CD4-positive, alpha-beta T cell treated with Interleukin-17A for 1 hour (primary cell): ENCODE data around the gene RET.

Experiments
- DNase-seq: peaks from one replicate; pipeline ENCODE4 v3.0.0-alpha.2; 2020

Gene RET

GRCh38 chr10:43044961-43045621 is 31.8 kb upstream of the RET start:
- DNase-seq = no peak

DNA sequence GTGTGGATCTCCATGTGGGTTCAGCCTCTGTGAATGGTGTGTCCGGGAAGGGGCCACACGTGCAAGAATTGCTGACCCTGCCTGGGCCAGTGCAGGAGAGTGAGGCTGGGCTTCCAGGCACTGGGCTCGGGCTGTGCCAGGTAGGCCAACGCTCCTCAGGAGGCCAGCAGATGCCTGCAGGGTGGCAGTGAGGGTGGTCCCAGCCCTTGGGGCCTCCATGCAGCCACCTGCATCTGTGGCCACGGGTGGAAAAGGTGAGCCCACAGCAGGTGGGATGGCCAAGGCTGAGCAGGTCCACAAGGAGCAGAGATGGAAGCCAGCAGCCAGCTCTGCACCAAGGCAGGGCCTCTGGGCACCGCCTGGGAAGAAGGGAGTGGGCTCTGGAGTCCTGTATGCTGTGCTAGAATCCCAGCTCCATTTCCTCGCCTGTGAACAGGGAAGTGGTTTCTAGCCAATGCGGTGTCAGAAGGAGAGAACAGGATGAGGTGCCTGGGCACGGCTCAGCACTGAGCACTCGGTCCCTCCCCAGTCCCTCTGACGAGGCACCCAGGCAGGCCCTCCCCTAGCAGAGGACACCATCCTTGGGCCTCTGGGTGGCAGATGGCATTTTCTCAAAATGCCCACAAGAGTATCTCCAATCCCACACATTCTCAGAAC is 31.1 kb upstream of the RET start:
- no peak for DNase-seq

GRCh38 chr10:43046288-43046991 is 30.4 kb upstream of the RET start:
- DNase-seq = no peak

DNA sequence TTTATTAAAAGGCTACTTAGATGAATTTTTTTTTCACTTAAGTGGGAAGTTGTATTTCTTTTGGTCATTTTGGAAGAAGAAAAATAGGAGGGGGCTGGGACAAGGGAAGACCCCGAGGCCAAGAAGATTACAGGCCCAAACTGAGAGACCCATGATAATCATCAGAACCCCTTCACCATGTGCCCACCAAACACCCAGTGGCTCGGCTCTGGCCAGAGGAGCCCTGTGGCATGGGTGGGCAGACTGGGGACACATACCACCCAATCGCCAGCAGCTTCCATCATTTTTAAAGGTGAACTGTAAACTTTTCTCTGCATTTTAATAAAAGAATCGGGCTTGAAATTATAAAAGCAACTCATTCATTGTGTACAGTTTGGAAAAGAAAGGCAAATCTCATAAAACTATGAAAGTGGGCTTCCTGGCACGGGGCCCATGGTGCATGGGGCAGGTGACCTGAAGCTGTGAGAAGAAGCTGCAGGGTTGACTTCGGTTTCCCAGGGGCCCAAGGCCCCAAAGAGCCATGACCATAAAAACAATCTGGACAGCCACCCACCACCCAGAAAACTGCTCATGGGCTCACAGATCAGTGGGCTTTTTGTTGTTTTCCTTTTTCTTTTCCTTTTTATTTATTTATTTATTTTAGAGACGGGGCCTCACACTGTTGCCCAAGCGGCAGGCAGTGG is 29.4 kb upstream of the RET start:
- DNase-seq = no peak

DNA sequence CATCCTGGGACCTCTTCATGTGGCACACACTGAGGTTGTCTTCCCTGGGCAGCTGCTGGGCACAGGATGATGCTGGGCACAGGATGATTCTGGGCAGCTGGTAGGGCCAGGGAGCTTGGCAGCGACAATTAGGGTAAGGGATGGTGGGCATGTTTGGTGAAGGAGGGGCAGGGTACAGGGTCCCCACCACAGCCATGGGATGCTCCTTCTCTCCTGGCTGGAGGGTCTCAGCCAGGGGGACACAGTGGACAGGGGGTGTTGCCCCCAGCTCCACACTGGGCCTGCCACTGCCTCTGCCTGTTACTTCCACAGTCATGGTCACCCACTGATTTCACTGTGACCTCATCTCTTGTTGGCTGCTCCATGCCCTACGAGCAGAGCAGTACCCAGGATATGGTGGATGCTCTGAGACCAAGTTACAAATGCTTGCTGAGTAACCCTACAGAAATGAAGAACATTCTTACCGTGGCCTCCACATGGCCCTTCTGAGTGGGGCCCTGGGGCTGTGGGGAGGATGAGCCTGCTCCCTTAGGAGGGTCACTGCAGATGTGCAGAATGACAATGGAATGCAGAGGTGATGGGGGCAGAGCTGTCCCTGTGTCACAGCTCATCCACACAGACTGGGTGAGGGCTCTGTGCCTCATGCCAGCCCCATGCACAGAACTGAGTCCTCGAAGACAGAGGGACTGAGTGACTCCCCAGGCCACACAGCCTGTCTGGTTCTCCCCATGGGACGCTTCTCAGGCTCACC is 28.4 kb upstream of the RET start:
- DNase-seq = no peak

GRCh38 chr10:43049081-43049551 is 27.8 kb upstream of the RET start:
- no peak for DNase-seq

GRCh38 chr10:43050011-43050410 is 26.9 kb upstream of the RET start:
- no peak for DNase-seq

DNA sequence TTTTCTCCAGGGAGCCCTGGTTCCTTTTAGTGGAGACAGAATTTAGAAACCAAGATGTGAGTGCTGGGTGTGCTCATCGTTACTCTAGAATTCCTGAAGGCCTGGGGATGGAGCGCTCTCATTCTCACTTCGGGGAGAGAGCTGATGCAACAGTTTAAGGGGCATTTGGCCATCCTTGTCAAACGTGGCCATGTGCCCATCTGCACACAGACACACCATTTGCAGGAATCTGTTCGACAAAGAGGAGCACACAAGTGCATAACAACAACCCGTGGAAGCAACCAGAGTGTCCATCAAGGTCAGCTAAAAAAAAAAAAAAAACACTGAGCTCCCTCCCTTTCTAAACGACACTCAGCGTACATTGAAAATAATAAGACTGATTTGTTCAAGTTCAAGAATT is 23.0 kb upstream of the RET start:
- no peak for DNase-seq

DNA sequence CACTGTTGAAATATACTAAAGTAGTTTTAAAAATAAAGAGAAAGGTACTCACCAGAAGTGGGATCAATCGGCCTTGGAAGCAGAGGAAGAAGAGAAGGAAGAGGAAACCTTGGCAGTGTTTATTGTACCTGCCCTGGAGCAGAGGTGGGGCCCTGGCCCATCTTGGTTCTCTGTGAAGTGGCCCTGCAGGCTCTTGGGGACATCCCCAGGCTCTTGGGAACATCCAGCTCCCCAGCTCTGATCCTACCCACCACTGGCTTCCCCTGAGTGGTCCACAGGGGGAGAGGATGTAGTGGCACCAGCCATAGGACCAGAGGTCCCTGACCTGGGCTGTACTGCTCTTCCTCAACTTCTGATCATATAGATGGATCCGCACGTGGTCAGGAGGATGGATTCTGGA is 22.3 kb upstream of the RET start:
- no peak for DNase-seq

DNA sequence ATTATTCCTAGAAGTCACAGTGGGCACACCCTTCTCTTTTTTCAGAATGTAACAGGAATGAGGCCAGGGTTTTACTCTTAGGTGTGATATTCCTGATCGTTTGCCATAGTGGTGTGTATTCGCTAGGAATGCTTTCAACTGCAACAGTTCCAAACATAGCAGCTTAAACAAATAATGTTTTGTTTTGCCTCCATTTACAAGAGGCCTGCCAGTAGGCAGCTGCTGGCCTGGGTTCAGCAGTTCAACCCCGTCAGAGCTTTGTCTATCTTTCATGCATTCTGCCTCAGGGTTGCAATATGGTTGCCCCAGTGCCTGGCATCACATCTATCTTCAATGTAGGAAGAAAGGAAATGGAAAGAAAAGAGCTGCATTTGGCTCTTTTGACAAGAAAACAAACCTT is 21.7 kb upstream of the RET start:
- no peak for DNase-seq

DNA sequence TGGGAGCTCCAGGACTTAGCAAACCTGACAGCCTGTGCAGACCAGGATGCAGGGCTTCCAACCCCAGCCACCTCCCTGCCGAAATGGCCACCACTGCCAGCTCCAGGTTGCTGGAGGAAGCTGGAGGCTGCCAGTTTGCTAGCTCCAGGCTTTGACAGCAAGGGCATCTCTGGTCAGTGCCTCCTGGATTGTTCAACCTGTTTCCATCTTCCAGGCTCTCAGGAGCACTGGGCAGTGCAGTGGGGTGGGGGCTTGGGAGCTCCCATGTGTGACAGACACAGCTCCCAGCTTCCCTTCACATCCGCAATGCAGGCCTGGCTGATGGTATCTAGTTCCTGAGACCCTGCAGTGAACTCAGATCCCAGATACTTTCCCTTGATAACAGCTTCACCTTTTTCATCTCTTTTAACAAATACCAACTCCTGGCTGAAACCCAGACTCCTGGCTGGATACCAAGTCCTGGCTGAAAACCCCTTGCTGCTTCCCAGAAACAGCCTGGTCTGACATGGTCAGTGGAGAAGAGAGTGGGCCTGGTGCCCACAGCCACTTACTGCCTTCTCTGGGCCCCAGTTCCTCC is 20.8 kb upstream of the RET start:
- DNase-seq = no peak

- no peak for DNase-seq
These were observed 20.3 kb upstream of the RET start for GRCh38 chr10:43056568-43057011.

DNA sequence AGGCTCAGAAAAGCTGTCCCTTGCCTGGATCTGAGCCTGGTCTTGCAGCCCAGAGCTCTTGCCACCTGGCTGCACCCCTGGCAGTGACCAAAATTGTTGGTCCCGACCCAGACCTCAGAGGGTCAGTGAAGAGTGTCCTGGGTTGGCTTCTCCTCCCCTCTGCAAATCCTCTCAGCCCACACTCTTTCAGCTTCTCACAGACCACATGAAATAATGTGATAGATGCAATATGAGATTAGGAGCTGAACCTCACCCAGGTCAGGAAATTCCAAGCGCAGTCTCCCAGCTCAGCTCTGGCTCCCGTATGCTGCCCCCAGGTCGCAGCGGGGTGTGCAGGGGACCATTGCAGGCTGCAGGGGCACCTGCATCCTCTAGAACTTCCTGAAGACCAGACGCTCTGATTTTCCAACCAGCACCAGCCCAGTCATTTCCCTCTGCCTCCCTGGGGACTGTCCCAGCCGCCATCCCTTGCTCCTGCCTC is 19.6 kb upstream of the RET start:
- DNase-seq = no peak

DNA sequence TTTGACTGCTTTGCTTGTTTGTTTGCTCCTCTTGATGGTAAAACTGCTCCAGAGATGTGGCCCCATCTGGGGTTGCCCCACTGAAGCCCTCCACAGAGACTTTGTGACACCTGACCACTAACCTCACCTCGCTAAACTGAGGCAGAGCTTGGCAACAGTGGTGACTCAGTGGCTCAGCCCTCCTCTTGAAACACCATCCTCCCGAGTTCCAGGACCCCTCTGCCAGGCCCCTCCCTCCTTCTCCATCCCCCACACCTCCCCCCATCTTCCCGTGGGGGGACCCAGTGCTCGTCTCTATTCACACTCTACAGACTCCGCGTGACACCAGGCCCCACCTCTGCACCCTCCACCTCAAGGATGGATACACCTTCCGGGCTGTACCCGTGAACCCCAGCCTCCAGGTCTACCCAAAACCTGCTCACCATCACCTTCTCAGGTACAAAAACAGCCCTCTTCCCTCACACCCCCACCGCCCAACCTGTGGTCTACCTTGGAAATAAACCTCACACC is 19.0 kb upstream of the RET start:
- no peak for DNase-seq

DNA sequence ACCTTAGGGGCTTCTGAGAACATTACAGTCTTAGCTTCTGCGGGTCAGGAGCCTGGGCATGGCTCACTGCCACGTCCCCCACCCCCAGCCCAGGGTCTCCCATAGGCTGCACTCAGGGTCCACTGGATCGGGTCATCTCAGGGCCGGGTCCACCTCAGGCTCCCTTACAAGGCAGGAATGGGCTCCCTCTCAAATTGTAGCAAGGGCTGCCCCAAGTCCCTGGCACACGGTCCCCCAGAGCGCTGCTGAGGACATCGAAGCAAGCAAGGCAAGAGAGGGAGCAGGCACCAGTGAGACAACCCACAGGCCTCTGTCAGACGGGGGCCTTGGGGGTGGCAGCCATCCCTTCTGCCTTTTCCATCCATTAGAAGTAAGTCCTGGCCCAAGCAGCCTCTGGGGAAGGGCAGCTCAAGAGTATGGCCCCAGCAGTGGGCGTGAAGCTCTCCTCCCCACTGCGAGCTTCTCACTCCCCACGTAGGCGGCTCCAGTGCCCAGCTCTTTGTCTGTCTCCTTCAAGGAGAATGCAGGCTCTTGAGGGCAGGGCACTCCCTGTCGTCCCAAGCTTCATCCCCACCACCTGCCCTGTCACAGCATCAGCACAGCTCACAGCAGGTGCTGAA is 18.0 kb upstream of the RET start:
- no peak for DNase-seq

GRCh38 chr10:43059336-43059720 is 17.5 kb upstream of the RET start:
- no peak for DNase-seq

DNA sequence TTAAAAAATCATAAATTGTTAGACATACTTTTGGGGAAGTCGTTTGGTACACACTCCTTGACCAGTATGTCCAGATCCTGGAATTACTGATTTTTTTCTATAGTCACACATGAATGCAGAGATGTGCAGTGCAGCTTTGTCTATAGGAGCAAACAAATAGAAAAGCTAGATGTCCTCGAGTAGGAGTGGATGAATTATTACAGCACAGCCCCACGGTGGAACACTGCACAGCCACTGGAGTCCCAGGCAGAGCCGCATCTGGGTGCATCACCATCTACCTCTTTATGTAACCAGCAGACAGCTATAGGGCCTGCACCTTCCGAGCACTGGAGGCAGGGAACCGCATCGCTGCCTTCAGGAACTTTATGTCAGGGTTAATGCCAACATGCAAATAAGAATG is 17.0 kb upstream of the RET start:
- DNase-seq = no peak

DNA sequence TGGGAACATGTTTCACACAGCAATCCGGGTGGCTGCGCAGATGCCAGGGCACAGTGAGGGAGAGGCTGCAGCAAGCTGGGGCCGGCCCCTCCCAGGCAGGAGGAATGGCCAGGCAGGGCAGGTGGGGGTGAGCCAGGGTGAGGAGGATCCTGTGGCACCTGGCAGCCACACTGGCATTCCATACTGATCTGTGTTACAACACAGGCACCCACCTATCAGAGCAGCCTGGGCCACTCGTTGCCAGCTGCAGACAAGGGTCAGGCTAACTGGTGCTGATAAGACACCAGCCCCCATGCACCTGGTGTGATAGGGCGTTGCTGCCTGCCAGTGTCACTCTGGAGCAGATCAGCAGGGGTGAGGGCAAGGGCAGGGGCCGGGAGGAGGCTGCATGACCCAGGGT is 16.6 kb upstream of the RET start:
- DNase-seq = no peak

- no peak for DNase-seq
These were observed 15.5 kb upstream of the RET start for GRCh38 chr10:43061331-43061730.

GRCh38 chr10:43061760-43062159 is 15.1 kb upstream of the RET start:
- DNase-seq = no peak

DNA sequence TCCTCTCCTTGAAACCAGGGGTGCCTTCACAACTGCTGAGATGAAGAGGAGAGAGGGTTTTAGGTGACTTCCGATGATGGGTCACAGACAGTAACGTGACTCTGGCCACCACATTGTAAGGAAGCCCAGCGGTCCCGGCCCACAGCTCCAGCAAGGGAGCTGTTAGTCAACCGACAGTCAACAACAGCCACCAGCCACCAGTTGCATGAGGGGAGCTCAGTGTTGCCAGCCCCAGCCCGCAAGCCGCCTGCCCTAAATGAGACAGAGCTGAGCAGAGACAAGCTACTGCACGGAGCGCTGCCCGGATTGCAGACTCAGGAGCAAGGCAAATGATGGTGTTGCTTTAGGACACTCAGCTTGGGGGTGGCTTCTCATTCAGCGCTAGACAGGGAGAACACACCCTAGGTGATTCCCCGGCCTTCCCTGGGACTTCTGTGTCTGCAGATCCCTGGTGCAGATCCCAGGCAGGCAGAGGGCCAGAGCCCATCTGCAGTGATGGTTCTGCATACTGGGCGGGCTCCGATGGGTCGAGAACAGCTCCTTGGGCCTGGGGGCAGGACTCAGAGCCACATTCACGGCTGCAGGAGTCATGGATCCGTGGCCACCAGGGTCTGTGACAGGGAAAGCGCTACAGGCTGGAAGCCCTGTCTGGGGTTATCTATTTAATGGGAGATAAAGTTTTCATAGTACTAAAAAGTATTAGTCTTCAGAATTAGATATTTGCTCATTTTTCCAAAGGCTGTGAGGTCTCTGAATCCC is 14.3 kb upstream of the RET start:
- DNase-seq = no peak
